Activated T-cell treated with anti-CD3 and anti-CD28 coated beads, Interleukin-2, amount 50 U/mL, for 1 hour (primary cell): Measurements from ENCODE around the gene DKK3.

Experiments used
- DNase-seq: peaks from one replicate; pipeline ENCODE4 v3.0.0-alpha.2; 2020

The DKK3 gene

GRCh38 chr11:11980841-11981308 lies 27.6 kb downstream of the DKK3 start:
- DNase-seq, result no peak

DNA sequence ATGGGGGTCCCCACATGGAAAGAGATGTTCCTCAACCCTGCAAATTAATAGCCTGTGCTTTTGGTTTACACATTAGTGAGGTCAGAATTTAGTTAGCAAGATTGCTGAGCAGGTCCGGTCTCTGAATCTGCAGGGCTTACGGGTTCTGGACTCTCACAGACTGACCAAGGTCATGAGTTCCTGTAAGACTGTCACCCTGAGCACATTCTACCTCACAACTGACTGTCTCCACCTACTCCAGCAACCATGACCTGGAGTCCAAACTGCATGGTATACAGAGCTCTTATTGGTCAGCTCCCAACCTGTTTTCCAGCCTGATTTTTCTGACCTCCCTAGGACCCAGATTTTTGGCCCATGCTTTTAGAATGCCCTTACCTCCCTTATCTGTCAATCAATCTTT lies 28.2 kb downstream of the DKK3 start:
- DNase-seq, result no peak

- DNase-seq, result no peak
These were observed 28.8 kb downstream of the DKK3 start for GRCh38 chr11:11979488-11980117.

DNA sequence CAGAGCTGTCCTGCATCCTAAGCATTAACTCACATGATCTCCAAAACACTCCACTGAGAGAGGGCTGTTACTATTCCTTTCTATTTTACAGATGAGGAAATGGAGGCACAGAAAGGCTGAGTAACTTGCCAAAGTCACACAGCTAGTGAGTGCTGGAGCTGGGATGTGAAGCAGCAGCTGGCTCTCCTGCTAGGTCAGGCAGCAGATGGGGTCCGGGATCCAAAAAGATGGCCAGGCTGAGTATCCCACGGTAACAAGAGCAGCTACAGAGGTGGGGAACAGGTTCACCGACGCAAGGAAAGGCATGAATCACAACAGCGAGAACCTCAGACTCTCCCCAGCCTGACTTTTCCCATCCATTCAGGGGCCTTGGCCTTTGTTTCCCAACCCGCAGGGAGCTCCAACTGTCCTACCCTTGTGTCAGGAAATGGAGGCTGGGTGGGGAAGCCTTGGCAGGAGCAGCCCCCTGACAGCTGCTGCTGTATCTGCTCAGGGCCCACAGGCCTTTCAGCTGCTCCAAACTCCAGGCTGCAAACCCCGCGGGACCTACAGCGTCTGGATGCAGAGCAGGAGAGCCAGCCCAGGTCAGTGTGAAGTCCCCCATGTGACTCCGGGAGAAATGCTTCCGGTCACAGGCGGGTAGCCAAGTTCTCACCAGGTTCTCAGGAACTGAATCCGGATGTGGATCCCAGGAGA lies 29.5 kb downstream of the DKK3 start:
- DNase-seq, result no peak

DNA sequence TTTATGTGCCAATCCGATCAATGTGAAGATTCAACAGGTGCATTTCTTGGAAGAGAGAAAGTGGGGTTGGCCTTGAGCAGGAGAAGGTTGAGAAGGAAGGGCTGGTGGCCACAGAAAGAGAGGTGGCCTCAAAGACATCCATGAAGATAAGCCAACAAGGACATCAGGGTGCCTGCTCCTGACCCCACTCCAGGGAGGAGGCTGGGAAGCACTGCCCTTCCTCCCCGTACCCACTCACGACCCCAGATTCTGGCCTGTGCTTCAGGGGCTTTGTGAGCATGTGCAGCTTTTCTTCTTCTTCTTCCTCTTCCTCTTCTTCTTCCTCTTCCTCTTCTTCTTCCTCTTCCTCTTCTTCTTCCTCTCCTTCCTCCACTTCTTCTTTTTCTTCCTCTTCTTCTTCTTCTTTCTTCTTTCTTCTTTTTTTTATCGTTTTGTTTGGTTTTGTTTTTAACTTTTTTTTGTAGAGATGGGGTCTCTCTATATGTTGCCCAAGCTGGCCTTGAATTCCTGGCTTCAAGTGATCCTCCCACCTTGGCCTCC lies 30.3 kb downstream of the DKK3 start:
- no peak for DNase-seq

DNA sequence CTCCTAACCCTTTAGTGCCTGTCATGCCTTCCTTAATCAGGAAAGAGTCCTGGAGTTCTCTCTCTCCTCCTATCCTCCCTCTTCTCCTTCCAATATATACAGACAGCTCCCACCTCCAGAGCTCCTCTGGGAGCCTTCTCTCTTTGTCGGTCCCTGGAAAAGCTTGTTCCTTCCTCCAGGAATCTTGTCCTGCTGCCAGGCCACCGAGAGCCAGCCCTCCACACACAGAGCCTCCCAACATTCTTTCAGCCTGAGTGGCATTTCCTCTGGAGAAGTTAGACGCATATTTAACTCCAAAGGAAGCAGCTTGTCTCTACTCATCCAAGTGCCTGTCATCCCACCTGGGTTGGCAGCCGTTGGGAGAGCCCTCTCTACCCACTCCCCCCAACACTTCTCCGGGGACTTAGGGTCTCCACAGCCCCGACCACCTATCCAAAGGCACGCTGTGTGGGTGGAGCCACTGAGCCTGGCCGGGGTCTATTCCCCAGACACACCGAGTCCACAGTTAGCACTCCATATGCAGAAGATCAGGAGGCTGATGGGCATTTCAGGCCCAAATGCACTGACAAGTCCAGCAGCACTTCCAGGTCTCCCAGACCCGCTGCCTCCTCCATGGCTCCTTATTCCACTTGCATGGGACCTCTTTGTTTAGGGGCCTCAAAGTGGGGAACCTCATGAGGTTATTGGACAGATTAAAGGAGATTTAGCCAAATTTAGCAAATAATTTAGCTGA lies 31.1 kb downstream of the DKK3 start:
- no peak for DNase-seq

DNA sequence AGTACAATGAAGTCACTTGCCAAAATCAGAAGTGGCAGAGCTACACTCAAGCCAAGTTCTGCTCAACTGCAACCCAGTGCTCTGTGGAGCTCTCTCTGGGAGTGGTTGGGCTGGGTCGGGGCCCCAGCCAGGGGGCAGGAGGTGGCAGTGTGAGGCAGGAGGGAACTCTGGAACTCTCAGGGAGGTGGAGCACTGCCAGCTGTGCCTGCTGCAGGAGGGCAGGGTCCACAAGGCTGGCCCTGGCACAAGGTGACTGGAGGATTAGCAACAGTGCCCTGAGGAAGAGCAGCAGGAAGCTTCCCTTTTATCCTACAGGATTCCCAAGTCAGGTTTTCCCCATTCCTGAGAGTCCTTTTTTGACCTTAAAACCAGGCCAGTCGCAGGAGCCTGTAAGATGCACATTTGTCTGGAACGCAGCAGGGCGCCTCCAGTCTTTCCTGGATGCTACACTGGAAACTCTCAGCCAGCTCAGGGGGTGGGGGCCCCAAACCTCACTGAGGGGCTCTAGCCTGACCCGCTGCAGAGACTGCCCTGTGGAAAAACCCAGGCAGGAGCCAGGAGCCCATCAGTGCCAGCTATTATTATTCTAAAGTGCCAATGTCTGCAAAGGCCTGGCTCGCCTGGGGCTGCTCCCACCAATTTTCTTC lies 31.8 kb downstream of the DKK3 start:
- DNase-seq, result no peak

DNA sequence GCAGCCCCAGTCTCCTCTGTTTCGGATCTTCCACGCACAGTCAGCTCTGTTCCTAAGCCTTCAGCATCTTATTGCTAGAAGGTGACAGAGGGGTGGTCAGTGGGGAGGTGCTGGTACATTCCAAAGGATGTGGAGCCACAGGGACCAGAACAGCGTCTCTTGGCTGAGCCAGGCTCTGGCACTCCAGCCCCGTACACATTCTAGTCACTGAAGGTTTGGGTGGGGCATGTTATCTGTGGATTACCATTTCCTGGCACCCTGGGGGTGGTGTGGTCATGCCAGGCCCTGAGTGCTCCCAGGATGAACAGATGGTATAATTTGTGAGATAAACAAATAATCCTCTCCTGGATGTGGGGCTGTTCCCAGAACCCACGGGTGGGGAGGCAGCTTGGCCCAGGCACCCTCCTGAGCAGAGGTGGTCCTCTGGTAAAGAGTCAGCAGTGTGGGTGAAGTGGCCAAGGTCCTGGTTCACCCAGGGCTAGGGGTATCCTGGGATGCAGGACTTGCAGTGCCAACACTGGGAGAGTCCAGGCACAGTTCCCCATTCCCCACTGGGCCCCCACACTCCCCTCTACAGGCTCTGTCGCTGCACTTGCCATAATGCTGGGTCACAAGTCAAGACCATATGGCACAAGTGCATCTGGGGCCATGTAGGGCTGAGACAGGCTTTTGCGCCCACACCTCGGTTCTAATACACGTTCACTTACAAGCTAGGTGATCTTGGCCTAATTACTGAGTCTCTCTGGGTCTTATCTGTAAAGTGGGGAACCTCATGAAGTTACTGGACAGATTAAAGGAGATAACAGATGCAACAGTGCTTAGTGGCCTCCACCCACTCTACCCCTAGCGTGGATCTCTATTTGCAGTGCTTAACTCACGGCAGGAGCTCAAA lies 33.0 kb downstream of the DKK3 start:
- DNase-seq, result no peak

- no peak for DNase-seq
These were observed 34.6 kb downstream of the DKK3 start for GRCh38 chr11:11973866-11974265.

- no peak for DNase-seq
These were observed 35.0 kb downstream of the DKK3 start for GRCh38 chr11:11973361-11973800.

- DNase-seq, result no peak
These were observed 35.6 kb downstream of the DKK3 start for GRCh38 chr11:11972730-11973341.

- no peak for DNase-seq
These were observed 36.4 kb downstream of the DKK3 start for GRCh38 chr11:11971906-11972547.

- DNase-seq, result no peak
These were observed 37.9 kb downstream of the DKK3 start for GRCh38 chr11:11970556-11970955.

- no peak for DNase-seq
These were observed 38.8 kb downstream of the DKK3 start for GRCh38 chr11:11969380-11970215.

DNA sequence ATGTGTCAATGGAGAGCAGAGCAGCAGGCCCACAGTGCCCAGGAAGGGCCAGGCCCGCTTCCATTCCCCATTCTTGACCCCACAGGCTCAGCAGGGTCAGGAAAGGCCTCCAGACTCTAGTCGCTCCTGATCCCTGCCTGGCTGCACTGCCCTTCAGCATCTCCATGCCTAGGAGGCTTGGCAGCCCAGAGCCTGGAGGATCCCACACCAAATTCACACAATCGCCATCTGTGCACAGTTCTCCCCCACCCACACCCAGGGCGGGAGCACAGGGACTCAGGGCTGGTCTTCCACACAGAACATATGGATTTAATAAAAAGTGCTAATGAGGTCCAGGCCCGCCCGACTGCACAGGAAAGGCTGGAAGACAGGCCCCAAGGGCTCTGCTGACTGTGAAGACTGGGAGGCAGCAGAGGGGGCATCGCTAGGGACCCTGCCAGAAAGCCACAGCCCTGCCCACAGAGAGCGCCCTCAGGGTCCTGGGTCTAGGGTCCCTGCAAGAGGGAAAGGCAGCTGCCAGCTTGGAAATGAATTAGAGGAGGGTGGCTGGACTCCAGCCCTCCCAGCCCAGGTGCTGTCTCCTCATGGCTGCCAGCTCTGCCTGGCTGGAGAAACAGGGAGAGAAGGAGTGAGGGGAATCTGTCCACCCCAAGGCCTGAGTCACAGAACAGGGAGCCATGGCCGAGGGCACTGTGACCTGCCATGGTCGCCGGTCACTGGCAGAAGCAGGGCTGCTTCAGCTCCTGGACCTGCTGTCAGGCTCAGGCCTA lies 39.7 kb downstream of the DKK3 start:
- DNase-seq, result no peak

DNA sequence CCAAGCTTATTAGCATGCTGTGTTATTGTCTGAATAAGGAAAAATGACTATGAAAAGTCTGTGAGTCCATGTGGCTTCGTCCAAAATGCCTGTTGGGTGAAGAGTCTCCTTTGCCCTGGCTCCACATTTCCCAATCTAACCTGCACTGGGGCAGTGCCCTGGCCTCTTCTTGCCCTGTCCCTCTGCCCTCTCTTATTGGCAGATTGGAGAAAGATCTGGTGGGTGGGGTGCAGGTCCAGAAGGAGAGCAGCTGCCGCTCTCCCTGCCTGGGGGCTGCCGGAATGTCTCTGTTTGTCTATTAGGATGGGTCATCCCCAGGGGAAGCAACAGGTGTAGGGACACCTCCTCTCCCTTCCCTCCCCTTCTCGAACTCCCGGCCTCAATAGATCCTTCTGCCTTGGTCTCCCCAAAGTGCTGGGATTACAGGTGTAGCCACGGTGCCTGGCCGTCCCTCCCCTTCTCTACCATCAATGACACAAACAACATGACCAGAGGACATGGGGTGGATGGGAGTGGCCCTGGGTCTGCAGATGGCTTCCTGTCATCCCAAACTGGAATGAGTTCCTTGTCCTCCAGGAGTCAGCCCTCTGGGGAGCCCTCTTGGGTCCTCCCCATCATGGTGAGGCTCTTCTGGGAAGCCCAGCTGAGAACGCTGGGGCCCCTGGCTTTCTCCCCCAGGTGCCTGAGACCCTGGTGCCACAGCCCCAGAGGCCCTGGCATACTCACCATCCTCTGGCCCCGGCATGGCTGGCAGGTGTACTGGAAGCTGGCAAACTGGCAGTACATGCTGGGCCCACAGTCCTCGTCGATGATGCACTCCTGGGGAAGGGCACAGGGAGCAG lies 40.5 kb downstream of the DKK3 start:
- DNase-seq, result no peak

DNA sequence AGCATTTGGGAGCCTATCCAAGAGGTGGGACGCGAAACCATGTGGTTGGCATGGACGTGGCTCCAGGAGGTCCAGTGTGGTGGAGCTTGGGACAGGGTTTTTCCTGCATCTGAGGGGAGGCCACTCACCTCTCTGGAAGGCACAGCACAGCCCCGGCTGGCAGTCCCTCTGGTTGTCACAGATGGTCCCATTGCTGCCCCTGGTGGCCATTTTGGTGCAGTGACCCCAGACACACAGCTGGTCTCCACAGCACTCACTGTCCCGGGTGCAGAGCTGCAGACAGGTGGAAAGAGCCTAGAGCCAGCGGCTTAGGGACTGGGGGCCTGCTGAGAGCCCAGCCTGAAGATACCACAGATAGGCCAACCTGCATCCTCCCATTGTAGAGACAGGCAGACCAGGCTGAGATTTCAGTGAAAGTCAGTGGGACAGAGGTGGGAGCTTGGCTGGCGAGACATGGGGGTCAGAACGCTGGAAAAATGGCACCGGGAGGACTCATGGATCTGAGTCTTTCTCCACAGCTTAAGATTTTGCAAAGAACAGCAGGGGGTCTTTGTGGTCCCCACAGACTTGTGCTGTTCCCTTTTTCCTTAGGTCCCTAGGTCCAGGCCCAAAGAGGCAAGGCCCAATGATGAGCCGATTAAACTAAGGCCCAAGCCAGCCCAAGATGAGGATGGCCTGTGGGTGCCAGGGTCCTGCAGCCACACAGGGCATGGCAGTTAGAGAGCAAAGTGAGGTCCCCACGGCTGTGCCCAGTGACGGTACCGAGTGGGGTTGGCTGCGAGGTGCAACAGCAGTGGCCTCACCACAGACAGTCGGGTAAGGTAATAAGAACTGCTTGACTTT lies 41.4 kb downstream of the DKK3 start:
- peak; percentile 71 for DNase-seq
